HG02610 (cell line): Measurements from ENCODE around the gene TSPAN15.
"Not testable (repeated sequence)": the region's sequence is repeated elsewhere in the genome, so short reads cannot be mapped to it uniquely, and the experiment has no call there.

Source experiments
- ATAC-seq: cut with Tn5 transposase; IDR thresholded peaks from one replicate; pipeline ENCODE4 v1.9.1; 2021; ENCODE audit warnings: mild to moderate bottlenecking, moderate library complexity; ENCODE audit not compliant: unreplicated experiment

The TSPAN15 gene

GRCh38 chr10:69533658-69534057 lies 82.4 kb downstream of the TSPAN15 start:
- no peak for ATAC-seq

DNA sequence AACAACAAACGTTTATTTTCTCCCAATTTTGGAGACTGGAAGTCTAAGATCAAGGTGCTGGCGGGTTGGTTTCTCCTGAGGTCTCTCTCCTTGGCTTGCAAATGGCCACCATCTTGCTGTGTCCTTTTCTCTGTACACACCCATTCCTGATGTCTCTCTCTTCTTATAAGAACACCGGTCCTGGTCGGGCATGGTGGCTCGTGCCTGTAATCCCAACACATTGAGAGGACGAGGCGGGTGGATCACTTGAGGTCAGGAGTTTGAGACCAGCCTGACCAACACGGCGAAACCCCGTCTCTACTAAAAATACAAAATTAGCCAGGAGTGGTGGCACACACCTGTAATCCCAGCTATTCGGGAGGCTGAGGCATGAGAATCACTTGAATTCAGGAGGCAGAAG lies 85.3 kb downstream of the TSPAN15 start:
- not testable (repeated sequence) for ATAC-seq

GRCh38 chr10:69537449-69537848 lies 86.2 kb downstream of the TSPAN15 start:
- ATAC-seq: no peak

- no peak for ATAC-seq
Observed at GRCh38 chr10:69538461-69538860, 87.2 kb downstream of the TSPAN15 start.

DNA sequence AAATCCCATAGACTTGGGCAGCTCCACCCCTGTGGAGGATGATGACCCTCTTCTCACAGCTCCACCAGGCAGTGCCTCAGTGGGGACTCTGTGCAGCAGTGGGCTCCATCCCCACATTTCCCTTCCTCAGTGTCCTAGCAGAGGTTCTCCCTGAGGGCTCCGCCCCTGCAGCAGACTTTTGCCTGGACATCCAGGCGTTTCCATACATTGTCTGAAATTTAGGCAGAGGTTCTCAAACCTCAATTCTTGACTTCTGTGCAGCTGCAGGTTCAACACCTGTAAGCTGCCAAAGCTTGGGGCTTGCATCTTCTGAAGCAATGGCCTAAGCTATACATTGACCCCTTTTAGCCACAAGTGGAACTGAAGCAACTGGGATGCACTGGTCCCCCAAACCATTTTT lies 90.2 kb downstream of the TSPAN15 start:
- no peak for ATAC-seq

DNA sequence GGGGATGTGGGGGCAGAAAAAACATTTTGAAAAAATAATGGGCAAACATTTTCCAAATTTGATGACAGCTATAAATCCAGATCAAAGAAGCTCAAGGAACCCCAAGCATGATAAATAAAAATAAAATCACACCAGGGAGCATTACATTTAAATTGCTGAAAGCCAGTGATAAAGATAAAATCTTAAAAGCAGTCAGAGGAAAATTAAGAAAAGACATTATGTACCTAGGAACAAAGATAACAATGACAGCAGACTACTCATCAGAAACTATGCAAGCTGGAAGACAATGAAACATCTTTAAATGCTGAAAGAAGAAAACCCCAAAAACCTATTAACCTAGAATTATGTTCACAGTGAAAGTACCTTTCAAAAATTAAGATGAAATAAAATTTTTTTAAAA lies 98.7 kb downstream of the TSPAN15 start:
- ATAC-seq: no peak

DNA sequence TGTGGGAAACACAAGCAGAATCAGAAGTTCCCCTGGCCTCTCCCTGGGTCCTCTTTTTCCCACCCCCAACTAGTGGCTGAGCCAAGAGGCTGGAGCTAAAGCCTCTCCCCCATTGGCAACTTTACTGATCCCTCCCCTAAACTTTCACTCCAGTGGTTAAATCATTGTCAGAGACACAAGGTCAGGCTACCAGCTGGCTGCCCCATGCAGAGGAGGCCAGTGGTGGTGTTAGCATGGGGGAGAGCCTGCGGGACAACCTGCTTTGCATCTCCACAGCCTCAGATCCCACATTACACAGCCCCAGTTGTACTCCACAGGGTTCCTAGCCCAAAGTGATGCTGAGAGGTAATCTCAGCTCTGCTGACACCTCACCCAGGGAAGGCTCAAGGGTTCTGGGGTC lies 101.0 kb downstream of the TSPAN15 start:
- no peak for ATAC-seq

GRCh38 chr10:69553328-69553727 lies 102.1 kb downstream of the TSPAN15 start:
- no peak for ATAC-seq

DNA sequence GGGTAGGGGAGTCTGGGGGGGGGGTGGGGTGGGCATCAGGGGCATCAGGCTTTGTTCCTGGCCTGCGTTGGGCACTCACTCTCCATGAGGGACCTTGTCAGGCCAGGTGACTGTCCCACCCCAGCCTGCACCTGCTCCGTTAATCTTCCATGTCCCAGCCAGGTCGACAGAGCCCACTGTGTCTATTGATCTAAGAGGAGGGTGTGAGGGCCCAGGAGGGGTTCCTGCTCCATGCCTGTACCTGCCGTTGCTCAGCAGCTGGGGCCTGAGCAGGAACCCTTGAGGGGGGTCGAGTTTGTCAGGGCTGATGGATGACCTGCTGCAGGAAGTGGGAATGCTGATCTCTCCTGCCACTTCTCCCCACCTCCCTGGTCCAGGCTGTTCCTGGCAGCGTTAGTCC lies 103.3 kb downstream of the TSPAN15 start:
- no peak for ATAC-seq
